GM18520 (cell line): ENCODE results near the gene SH2D6.
"Not testable (repeated sequence)": the region's sequence is repeated elsewhere in the genome, so short reads cannot be mapped to it uniquely, and the experiment has no call there.

Source experiments
- ATAC-seq: cut with Tn5 transposase; IDR thresholded peaks from one replicate; pipeline ENCODE4 v1.9.1; 2021; ENCODE audit not compliant: unreplicated experiment

The SH2D6 gene

GRCh38 chr2:85439025-85439472 is 20.5 kb downstream of the SH2D6 start:
- ATAC-seq: no peak

GRCh38 chr2:85439569-85439968 is 21.1 kb downstream of the SH2D6 start:
- ATAC-seq: not testable (repeated sequence)

DNA sequence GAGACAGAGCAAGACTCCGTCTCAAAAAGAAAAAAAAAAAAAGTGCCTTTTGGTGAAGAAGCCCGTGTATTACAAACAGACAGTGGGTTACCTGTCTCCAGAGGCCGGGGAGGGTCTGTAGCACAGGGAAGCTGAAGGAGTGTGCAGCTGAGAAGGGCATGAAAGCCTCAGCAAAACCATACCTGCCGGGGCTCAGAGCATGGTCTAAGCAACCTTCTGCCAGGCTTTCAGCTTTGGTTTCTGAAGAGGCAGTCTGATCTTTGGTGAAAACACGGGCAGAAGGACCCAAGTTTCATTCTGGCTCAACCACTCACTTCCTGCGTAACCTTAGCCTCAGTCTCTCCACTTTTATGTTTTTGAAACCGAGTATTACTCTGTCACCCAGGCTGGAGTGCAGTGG is 21.5 kb downstream of the SH2D6 start:
- no peak for ATAC-seq

GRCh38 chr2:85440729-85441128 is 22.2 kb downstream of the SH2D6 start:
- ATAC-seq: no peak

DNA sequence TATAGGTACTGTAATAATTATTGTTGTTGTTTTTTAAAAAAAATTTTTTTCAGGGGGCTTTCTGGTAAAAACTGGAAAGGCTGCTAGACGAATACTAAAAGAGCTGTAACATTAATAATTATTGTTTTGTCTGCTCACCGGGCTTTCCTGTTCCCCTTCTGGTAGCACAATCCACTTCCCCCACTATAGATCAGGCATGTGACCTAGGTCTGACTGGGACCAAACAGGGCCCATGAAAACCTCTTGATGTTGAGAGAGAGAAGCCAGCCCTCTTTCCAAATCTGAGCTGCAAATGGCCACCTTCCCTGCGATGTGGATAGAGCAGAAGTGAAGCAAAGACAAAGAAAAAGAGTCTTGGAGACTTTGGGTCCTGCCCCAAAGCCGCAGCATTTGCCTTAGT is 23.4 kb downstream of the SH2D6 start:
- no peak for ATAC-seq

- no peak for ATAC-seq
Measured at GRCh38 chr2:85444629-85445172, 26.2 kb downstream of the SH2D6 start.

GRCh38 chr2:85445316-85446295 is 27.1 kb downstream of the SH2D6 start:
- ATAC-seq: no peak

DNA sequence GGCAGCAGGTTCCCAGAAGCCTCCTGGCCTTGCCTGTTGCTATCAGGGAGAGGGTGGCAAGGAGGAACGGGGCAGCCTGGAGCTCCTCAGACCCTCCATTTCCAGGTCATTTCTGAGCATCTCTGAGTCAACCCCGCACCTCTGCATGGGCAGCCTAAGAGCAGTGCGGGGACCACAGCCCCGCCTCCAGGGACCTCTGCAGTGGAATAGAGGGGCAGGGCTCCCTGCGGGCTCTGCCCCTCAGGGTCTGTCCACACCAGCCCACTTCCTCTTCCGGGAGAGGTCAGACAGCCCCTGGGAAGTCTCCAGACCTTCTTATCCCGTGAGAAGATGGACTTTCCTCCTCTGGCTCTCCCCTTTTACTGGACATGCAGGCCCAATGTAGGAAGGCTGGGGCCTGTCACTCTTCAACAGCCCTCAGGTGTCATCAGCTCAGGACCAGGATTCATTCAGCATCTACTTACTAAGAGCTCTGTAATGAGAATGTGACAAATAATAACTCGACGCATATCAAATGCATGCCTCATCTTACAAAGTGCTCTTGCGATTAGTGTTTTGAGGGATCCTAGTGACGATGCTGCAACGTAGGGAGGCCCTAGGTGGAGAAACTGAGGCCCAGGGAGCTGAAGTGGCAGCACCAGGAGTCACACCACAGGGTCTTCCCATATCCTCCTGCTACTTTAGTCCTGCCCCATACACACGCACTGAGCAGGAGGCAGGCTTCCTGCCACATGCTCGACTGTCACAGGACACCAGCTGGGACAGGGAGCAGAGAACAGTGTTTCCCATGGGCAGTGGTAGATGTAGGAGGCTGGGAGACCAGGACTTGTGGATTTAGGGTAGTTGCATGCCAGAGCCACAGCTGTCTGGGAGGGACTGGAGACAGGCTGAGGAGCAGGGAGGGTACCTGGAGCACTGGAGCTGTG is 28.0 kb downstream of the SH2D6 start:
- ATAC-seq: no peak

GRCh38 chr2:85447222-85447585 is 28.7 kb downstream of the SH2D6 start:
- ATAC-seq: no peak

GRCh38 chr2:85448461-85449213 is 30.1 kb downstream of the SH2D6 start:
- ATAC-seq: no peak

- ATAC-seq: no peak
Measured at GRCh38 chr2:85449214-85449588, 30.7 kb downstream of the SH2D6 start.

DNA sequence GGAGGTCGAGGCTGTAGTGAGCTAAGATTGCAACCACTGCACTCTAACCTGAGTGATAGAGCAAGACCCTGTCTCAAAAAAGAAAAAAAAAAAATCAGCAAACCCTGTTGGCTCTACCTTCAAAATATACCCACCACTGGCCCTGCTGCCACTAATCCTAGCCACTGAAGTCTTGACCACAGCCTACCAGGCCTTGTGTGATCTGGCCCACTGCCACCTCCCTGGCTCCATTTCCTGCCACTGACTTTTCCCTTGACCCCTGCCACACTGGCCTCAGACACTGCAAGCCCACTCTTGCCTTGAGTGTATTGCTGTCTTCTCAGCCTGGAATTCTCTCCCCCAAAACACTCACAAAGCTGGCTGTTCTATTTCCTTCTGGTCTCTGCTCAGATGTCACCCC is 33.7 kb downstream of the SH2D6 start:
- no peak for ATAC-seq

- ATAC-seq: no peak
Measured at GRCh38 chr2:85453571-85453970, 35.1 kb downstream of the SH2D6 start.

- ATAC-seq: no peak
Measured at GRCh38 chr2:85455552-85456090, 37.1 kb downstream of the SH2D6 start.

DNA sequence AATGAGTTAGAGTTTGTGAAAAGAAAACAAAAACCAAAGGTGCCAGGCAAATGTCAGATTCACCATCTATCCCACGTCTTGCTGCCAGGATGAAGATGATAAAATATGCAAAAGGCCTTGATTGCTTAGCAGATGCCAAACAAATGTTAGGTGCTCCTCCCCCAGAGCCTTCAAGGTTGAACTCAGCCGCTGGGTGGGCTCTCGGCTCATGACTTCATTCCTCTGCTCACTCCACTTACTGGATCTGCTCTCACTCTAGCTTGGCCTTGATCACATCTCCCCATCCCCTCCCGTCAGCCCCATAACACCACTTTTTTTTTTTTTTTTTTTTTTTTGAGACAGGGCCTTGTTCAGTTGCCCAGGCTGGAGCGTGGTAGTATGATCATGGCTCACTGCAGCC is 38.5 kb downstream of the SH2D6 start:
- no peak for ATAC-seq

- ATAC-seq: no peak
Measured at GRCh38 chr2:85457877-85458316, 39.4 kb downstream of the SH2D6 start.

GRCh38 chr2:85458601-85459563 is 40.4 kb downstream of the SH2D6 start:
- no peak for ATAC-seq

DNA sequence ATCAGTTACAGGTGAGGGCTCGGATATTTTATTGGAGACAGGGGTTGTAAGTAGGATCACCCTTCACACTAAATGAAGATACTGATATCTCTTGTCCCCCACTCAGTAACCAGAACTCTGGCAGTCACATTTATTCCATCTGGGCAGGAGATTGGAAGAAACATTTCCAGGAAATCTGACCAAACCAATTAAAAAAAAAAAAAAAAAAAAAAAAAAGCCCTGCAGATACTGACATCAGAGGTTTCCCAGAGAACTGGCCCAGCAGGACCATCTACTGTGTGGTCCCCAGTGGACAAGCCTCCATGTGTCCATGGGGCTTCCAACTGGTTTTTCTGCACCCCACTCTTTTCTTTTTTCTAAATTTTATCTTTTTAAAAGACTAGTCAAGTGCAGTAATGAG is 41.3 kb downstream of the SH2D6 start:
- no peak for ATAC-seq

DNA sequence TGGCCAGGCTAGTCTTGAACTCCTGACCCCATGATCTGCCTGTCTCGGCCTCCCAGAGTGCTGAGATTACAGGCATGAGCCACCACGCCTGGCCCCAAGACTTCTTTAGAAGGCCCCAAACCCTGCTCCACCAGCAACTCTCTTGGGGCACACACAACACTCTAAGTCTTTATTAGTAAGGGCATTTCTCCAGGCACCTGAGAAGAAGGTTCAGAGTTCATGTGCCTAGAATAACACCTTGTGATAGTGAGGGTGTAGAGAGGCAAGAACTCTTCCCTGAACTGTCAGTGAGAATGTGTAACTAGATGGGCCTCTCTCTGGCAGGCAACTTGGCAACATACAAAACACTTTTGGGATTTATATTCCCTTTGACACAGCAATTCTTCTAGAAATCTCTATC is 43.8 kb downstream of the SH2D6 start:
- ATAC-seq: no peak
